GM12878 (cell line): ENCODE data around the gene NAALAD2.

Source experiments
- ATF7 ChIP-seq: fragments of 450-650 bp; IDR thresholded peaks from 2 replicates; pipeline ENCODE4 v1.6.1; 2016; ENCODE audit warnings: low read depth, mild to moderate bottlenecking
- EGR1 ChIP-seq, 2 experiments: IDR thresholded peaks; 1 replicate in 1 of 2; 2 replicates in 1 of 2; pipeline ENCODE4 v1.6.1; 2011 to 2012; ENCODE audit warnings: low read depth in 2 of 2, low read length in 2 of 2, borderline replicate concordance in 1 of 2, mild to moderate bottlenecking in 1 of 2, moderate library complexity in 1 of 2
- EP300 ChIP-seq, 2 experiments: fragments of 150-350 bp in 1 of 2; IDR thresholded peaks; 2 replicates each; pipeline ENCODE4 v1.6.1; 2011 to 2012; ENCODE audit warnings: low read depth in 2 of 2, low read length in 2 of 2, borderline replicate concordance in 1 of 2, improper control_type of control experiment in 1 of 2, inconsistent platforms in 1 of 2; ENCODE audit not compliant: control insufficient read depth in 1 of 2
- EZH2 ChIP-seq: IDR thresholded peaks from 2 replicates; pipeline ENCODE4 v1.6.1; 2012; ENCODE audit warnings: low read depth, mild to moderate bottlenecking, control low read depth, inconsistent platforms, low read length, borderline replicate concordance; ENCODE audit not compliant: control insufficient read depth
- NRF1 ChIP-seq: conservative IDR thresholded peaks from 2 replicates; pipeline ENCODE4 v1.6.1; 2011; ENCODE audit warnings: mild to moderate bottlenecking, low read depth, low read length, improper control_type of control experiment
- RFX5 ChIP-seq: IDR thresholded peaks from 2 replicates; pipeline ENCODE4 v1.6.1; 2011; ENCODE audit warnings: low read depth, low read length, improper control_type of control experiment
- SREBF1 ChIP-seq: IDR thresholded peaks from 2 replicates; pipeline ENCODE4 v1.6.1; 2012; ENCODE audit warnings: mild to moderate bottlenecking, low read length
- TF ChIP-seq, protein P1 (sequence below), 3 experiments: IDR thresholded peaks in 2 of 3; conservative IDR thresholded peaks in 1 of 3; 2 replicates each; pipeline ENCODE4 v1.5.1; 2011; ENCODE audit warnings: low read depth in 3 of 3, low read length in 3 of 3, mild to moderate bottlenecking in 3 of 3, control low read depth in 2 of 3, moderate library complexity in 2 of 3, inconsistent platforms in 1 of 3, mixed read lengths in 1 of 3; ENCODE audit not compliant: control insufficient read depth in 2 of 3, insufficient read depth in 1 of 3; ENCODE audit errors: extremely low read depth in 1 of 3
- TF ChIP-seq, protein P2 (sequence below): IDR thresholded peaks from 2 replicates; pipeline ENCODE4 v1.6.1; 2011; ENCODE audit warnings: low read depth, low read length, improper control_type of control experiment, borderline replicate concordance

GRCh38 chr11:90229791-90230190 is 95.3 kb downstream of the NAALAD2 start:
- no peak for TF ChIP-seq NRF1
- TF ChIP-seq, protein P1, sequence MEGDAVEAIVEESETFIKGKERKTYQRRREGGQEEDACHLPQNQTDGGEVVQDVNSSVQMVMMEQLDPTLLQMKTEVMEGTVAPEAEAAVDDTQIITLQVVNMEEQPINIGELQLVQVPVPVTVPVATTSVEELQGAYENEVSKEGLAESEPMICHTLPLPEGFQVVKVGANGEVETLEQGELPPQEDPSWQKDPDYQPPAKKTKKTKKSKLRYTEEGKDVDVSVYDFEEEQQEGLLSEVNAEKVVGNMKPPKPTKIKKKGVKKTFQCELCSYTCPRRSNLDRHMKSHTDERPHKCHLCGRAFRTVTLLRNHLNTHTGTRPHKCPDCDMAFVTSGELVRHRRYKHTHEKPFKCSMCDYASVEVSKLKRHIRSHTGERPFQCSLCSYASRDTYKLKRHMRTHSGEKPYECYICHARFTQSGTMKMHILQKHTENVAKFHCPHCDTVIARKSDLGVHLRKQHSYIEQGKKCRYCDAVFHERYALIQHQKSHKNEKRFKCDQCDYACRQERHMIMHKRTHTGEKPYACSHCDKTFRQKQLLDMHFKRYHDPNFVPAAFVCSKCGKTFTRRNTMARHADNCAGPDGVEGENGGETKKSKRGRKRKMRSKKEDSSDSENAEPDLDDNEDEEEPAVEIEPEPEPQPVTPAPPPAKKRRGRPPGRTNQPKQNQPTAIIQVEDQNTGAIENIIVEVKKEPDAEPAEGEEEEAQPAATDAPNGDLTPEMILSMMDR (IDR thresholded peaks at IDR 0.05 in 2 of 3, conservative IDR thresholded peaks at IDR 0.05 in 1 of 3; ENCODE audit: control insufficient read depth in 2 of 3, extremely low read depth in 1 of 3, insufficient read depth in 1 of 3, low read depth in 3 of 3, low read length in 3 of 3) = no peak
- TF ChIP-seq, protein P2, sequence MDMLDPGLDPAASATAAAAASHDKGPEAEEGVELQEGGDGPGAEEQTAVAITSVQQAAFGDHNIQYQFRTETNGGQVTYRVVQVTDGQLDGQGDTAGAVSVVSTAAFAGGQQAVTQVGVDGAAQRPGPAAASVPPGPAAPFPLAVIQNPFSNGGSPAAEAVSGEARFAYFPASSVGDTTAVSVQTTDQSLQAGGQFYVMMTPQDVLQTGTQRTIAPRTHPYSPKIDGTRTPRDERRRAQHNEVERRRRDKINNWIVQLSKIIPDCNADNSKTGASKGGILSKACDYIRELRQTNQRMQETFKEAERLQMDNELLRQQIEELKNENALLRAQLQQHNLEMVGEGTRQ = no peak
- no peak for TF ChIP-seq RFX5
- no peak for TF ChIP-seq EZH2
- TF ChIP-seq ATF7 = no peak
- no peak for TF ChIP-seq SREBF1
- TF ChIP-seq EGR1 (IDR thresholded peaks at IDR 0.05; ENCODE audit: borderline replicate concordance in 1 of 2, low read depth in 2 of 2, low read length in 2 of 2) = no peak
- TF ChIP-seq EP300 (IDR thresholded peaks at IDR 0.05; ENCODE audit: borderline replicate concordance in 1 of 2, control insufficient read depth in 1 of 2, low read depth in 2 of 2, low read length in 2 of 2) = no peak
